K562 (cell line): ENCODE data around the gene RHOF. TPM values are rescaled to one million over a fixed set of nuclear protein-coding genes. Genes with fewer than 3 reads are reported as not detected.

Source experiments
- ARID3A ChIP-seq: IDR thresholded peaks from 2 replicates; pipeline ENCODE4 v1.6.1; 2012; ENCODE audit warnings: low read depth, low read length, improper control_type of control experiment, borderline replicate concordance
- ASH1L ChIP-seq: fragments of 450-650 bp; IDR thresholded peaks from 2 replicates; pipeline ENCODE4 v1.6.1; 2018; ENCODE audit warnings: borderline replicate concordance, mild to moderate bottlenecking, low read depth; ENCODE audit not compliant: partially characterized antibody
- FOXA1 ChIP-seq: fragments of 450-650 bp; IDR thresholded peaks from 2 replicates; pipeline ENCODE4 v1.6.1; 2016; ENCODE audit warnings: mild to moderate bottlenecking, borderline replicate concordance
- HCFC1 ChIP-seq: IDR thresholded peaks from 2 replicates; pipeline ENCODE4 v1.6.1; 2012; ENCODE audit warnings: low read depth, low read length, improper control_type of control experiment
- HOXB6 ChIP-seq: fragments of 250-450 bp; sonication (Bioruptor Pico); IDR thresholded peaks from 2 replicates; pipeline ENCODE4 v1.5.1; 2022; ENCODE audit warnings: mild to moderate bottlenecking, borderline replicate concordance
- KAT2B ChIP-seq: IDR thresholded peaks from one replicate; pipeline ENCODE4 v1.6.1; 2012; ENCODE audit warnings: low read depth, mild to moderate bottlenecking, control low read depth, inconsistent platforms, low read length, moderate library complexity
- KAT8 ChIP-seq: fragments of 450-650 bp; IDR thresholded peaks from 2 replicates; pipeline ENCODE4 v1.6.1; 2016; ENCODE audit warnings: low read depth, mild to moderate bottlenecking
- KLF1 ChIP-seq: fragments of 450-650 bp; IDR thresholded peaks from 2 replicates; pipeline ENCODE4 v1.6.1; 2016; ENCODE audit warnings: missing genetic modification characterization, missing compliant biosample characterization
- KLF10 ChIP-seq: fragments of 250-450 bp; sonication (Bioruptor Pico); IDR thresholded peaks from 2 replicates; pipeline ENCODE4 v1.6.1; 2021; ENCODE audit warnings: matching md5 sums
- NCOR1 ChIP-seq: fragments of 450-650 bp; IDR thresholded peaks from 2 replicates; pipeline ENCODE4 v1.6.1; 2016; ENCODE audit warnings: mild to moderate bottlenecking, moderate library complexity
- POLR2H ChIP-seq: IDR thresholded peaks from 2 replicates; pipeline ENCODE4 v1.6.1; 2016; ENCODE audit warnings: missing genetic modification characterization, low read depth, mild to moderate bottlenecking, control low read depth, missing compliant biosample characterization, moderate library complexity
- PYGO2 ChIP-seq: fragments of 450-650 bp; IDR thresholded peaks from 2 replicates; pipeline ENCODE4 v1.6.1; 2016; ENCODE audit warnings: mild to moderate bottlenecking, missing genetic modification characterization, moderate library complexity, missing compliant biosample characterization
- TFAP4 ChIP-seq: sonication (generic); formaldehyde crosslinking; IDR thresholded peaks from 2 replicates; pipeline ENCODE4 v1.8.0; 2022; ENCODE audit warnings: missing genetic modification reagents, mild to moderate bottlenecking, moderate library complexity, borderline replicate concordance
- TFE3 ChIP-seq: fragments of 450-650 bp; formaldehyde crosslinking; IDR thresholded peaks from 2 replicates; pipeline ENCODE4 v1.4.0; 2020; ENCODE audit warnings: mild to moderate bottlenecking, mixed read lengths
- XRCC4 ChIP-seq: IDR thresholded peaks from one replicate; pipeline ENCODE4 v1.6.1; 2011; ENCODE audit not compliant: insufficient read depth, insufficient read length; ENCODE audit errors: extremely low read depth
- ZC3H11A ChIP-seq: IDR thresholded peaks from 2 replicates; pipeline ENCODE4 v1.6.1; 2012; ENCODE audit warnings: low read depth, low read length, improper control_type of control experiment
- ZNF174 ChIP-seq: fragments of 250-450 bp; sonication (Bioruptor Pico); IDR thresholded peaks from 2 replicates; pipeline ENCODE4 v1.4.0; 2020; ENCODE audit warnings: mild to moderate bottlenecking
- ZNF24 ChIP-seq: fragments of 450-650 bp; IDR thresholded peaks from 2 replicates; pipeline ENCODE4 v1.6.1; 2016
- ZNF395 ChIP-seq: fragments of 200-800 bp; sonication (Bioruptor generic); IDR thresholded peaks from 2 replicates; pipeline ENCODE4 v1.6.1; 2017; ENCODE audit warnings: missing genetic modification characterization, missing compliant biosample characterization
- polyA plus RNA-seq, 8 experiments: library from polyadenylated mRNA; depleted of rRNA in 4 of 8; stranded (reverse) in 5 of 8; unstranded in 3 of 8; fragments of >200 nt; fragmentation: Nextera tagmentation in 2 of 8; fragmentation: Illumina TruSeq in 1 of 8; extraction: Ambion mirVana in 2 of 8; extraction: Trizol in 1 of 8; gene quantifications; 2 replicates each; pipeline versions ENCODE4 v1.2.1 to v1.2.3, GENCODE V29; 2011 to 2014; ENCODE audit warnings: inconsistent platforms in 1 of 8, missing spikeins in 1 of 8
- total RNA-seq, 7 experiments: library from RNA; depleted of rRNA in 6 of 7; stranded (reverse); fragments of >200 nt in 6 of 7; fragmentation: Illumina TruSeq in 2 of 7; extraction: Trizol in 2 of 7; gene quantifications; 2 replicates each; pipeline versions ENCODE4 v1.2.1 to v1.2.3, GENCODE V29; 2011 to 2021; ENCODE audit warnings: low replicate concordance in 1 of 7

Gene RHOF
- total and polyA plus RNA-seq, 9 of the 15 experiments (the other 6 are each of a cell fraction or from before 2014, with no cell fraction given), result 0.13 to 10.1 (median 4.0) TPM

- TF ChIP-seq ZNF174 (CRISPR knock-in tag) (no peak), NCOR1 (peak; percentile 32), FOXA1 (no peak), ARID3A (no peak), HOXB6 (no peak), KAT2B (no peak), HCFC1 (peak; percentile 59), PYGO2 (no peak), ZC3H11A (no peak), XRCC4 (no peak), KLF1 (tag) (no peak), TFE3 (CRISPR knock-in tag) (no peak), ZNF24 (no peak; the same call in 1 of the 2 replicates), ASH1L (no peak), KLF10 (CRISPR knock-in tag) (no peak), TFAP4 (peak; percentile 86), KAT8 (no peak), ZNF395 (CRISPR knock-in tag) (peak; percentile 51; the same call in 1 of the 2 replicates), POLR2H (tag) (no peak)
Observed at GRCh38 chr12:121796855-121797751, 3.6 kb upstream of the RHOF start (continued).
